Nucleus accumbens (tissue), 56 donors: ENCODE measurements around the gene CXCL16.
"Not testable (repeated sequence)": the region's sequence is repeated elsewhere in the genome, so short reads cannot be mapped to it uniquely, and the experiment has no call there.

Source experiments
- DNase-seq, 56 donors: peaks; one replicate each; lab custom pipeline; 2025; lab: John Stamatoyannopoulos, UW

The CXCL16 gene

DNA sequence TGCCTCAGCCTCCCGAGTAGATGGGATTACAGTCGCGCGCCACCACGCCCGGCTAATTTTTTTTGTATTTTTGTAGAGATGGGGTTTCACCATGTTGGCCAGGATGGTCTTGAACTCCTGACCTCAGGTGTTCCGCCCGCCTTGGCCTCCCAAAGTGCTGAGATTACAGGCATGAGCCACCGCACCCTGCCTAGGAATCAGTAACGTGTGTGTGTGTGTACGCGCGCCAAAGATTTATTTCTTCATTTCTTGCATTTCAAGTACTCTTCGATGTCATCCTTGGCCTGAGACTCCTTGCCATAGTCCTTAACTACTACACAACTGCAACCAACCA, 35.2 kb downstream of the CXCL16 start:
- not testable (repeated sequence) for DNase-seq

DNA sequence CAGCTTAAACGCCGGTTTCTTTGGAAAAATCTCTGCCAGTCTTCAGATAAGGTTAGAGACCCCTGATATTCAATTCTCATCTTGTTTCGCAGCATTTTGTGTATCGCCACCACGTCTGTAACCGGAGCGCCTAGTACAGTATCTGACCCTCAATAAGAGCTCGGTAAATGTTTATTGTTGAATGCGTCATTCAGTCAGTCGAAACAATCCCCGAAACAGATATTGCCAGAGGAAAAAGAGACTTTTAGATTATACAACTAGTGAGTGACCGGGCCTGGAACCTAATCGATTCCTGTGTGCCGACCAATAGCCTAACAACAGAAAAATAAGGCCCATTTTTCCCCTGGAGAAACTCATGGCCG, 36.4 kb downstream of the CXCL16 start:
- no peak for DNase-seq

DNA sequence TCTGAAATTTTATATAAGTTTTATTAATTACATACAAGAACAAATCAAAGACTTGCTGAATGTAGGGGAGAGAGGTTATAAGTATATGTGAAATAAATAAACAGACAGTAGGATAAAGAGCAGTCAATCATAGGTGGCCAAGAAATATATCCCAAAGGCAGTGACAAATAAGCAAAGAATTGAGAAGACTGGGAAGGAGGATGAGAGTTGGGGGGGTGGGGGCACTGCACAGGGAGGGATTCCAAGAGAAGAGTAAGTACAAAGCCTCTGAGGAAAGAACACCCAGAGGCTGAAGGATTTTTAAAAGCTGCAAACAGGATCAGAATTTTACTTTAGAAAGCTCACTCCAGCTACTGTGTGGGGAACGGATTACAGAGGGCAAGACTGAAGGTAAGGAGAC, 38.6 kb downstream of the CXCL16 start:
- no peak for DNase-seq

DNA sequence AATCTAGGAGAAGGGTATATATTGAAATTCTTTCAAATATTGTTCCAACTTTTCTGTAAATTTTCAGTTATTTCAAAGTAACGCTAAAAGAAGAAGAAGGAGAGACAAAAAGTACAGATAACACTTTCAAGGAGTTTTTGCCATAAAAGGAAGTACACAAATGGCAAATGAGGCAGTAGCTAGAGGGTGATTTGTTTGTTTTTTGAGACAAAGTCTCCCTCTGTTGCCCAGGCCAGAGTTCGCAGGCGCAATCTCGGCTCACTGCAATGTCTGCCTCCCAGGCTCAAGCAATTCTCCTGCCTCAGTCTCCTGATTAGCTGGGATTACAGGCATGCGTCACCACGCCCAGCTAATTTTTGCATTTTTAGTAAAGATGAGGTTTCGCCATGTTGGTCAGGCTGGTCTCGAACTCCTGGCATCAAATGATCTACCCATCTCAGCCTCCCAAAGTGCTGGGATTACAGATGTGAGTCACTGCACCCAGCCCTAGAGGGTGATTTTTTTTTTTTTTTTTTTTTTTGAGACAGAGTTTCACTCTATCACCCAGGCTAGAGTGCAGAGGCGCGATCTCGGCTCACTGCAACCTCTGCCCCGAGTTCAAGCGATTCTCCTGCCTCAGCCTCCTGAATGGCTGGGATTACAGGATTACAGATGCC, 40.2 kb downstream of the CXCL16 start:
- not testable (repeated sequence) for DNase-seq

DNA sequence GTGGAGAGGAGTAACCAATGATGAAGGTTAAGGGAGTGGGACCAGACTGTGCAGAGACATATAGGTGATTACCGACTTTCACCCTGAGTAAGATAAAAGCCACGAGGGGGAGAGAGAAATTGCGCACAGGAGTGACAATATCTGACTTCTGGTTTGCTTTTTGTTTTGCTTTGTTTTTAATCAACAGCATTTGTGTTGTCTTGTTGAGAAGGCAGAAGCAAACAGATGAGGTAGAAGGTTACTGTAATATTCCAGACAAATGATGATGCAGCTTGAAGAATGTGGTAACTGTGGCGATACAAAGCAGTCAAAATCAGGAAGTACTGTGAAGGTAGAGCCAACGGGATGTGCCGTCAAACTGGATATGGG, 43.3 kb downstream of the CXCL16 start:
- DNase-seq, result no peak

DNA sequence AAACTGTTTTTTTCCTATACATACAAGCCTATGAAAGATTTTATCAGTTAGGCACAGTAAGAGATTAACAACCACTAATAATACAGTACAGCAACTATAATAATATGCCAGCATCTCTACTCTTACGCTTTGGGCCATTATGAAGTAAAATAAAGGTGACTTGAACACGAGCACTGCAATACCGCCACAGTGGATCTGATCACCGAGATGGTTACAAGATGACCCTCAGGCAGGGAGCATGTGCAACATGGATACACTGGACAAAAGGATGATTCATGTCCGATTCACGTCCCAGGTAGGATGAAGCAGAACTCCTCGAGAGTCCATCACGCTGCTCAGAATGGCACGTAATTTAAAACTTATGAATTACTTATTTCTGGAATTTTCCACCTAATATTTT, 46.3 kb downstream of the CXCL16 start:
- no peak for DNase-seq

DNA sequence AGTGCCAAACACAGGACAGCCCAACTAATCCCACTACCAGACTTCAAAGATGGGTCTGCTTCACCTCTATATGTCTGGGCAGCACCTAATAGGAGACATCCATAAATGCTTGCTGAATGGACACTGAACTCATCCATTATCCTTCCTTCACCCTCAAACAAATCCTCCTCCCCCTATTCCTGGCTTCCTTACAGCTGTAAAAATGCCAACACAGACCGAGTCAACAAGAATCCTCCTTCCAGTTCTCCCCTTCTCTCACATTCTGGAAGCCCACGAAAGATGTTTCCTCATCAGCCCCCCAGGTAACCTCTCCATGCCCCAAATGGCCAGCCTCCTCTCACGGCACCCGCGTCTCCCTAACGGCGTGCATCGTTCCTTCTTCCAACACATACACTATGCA, 48.0 kb downstream of the CXCL16 start:
- DNase-seq, result no peak

DNA sequence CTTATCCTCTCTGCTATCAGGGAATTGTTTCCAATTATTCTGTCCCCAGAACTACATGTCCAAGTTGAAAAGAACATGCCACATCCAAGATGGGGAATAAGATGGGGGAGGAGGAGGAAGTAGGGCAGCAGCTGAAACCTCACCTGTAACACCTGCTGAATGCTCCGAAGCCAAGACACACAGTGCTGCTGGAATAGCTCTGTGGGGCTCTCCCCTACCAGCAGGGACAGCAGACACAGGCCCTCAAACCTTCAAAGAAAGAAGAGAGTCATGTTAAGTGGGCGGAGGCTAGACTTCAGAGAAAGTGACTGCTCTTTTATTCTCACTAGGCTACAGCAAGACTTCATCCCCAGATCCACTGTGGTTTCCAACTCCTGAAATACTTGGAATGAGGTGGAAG, 49.0 kb downstream of the CXCL16 start:
- DNase-seq, result no peak

DNA sequence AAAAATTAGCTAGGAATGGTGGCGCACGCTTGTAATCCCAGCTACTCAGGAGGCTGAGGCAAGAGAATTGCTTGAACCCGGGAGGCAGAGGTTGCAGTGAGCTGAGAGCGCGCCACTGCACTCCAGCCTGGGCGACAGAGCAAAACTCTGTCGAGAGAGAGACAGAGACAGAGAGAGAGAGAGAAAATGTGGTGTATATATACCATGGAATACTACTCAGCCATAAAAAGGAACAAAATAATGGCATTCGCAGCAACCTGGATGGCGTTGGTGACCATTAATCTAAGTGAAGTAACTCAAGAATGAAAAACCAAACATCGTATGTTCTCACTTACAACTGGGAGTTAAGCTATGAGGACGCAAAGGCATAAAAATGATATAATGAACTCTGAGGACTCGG, 49.9 kb downstream of the CXCL16 start:
- DNase-seq, result not testable (repeated sequence)

DNA sequence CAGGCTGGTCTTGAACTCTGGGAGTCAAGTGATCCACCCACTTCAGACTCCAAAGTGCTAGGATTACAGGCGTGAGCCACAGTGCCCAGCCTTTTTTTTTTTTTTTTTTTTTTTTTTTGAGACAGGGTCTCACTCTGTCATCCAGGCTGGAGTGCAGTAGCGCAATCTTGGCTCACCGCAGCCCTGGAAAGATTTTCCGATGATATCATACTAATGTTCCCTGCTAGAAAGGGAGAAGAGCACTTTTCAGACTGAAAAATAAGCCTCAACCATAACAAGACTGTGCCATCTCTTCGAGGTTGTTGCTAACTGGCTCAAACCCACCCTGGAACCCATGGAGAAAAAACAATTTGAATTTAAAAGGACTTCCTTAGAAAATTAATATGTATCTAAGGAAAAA, 56.0 kb downstream of the CXCL16 start:
- not testable (repeated sequence) for DNase-seq
